Renal cortex interstitium (tissue), 11 donors: ENCODE results near the gene ELOB. TPM values are rescaled to one million over a fixed set of nuclear protein-coding genes. Genes with fewer than 3 reads are reported as not detected.

ENCODE experiments used
- DNase-seq, 11 donors: peaks; one replicate each; pipeline ENCODE4 v3.0.0-alpha.2; 2013; ENCODE audit warnings: low read depth in 9 of 11, low spot score in 4 of 11; ENCODE audit errors: extremely low read depth in 1 of 11
- polyA plus RNA-seq, 3 donors: library from polyadenylated mRNA; unstranded; fragments of 120-200 nt; gene quantifications; one replicate each; pipeline ENCODE4 v1.2.1, GENCODE V29; 2013; ENCODE audit not compliant: insufficient read length in 3 of 3

Gene ELOB
- polyA plus RNA-seq, 3 donors, result 193 to 255 (median 237) TPM

GRCh38 chr16:2817340-2818271 lies 40.5 kb upstream of the ELOB start:
- DNase-seq, result no peak

- DNase-seq, result no peak
Observed at GRCh38 chr16:2816751-2817339, 39.8 kb upstream of the ELOB start, which contains the start of gene PRSS21. Gene PRSS21, plus strand, starts transcription at chr16:2817237. Its CDS starts 32 bp downstream, at chr16:2817269.

- DNase-seq, result no peak
Observed at GRCh38 chr16:2815299-2815771, 38.3 kb upstream of the ELOB start.

GRCh38 chr16:2814551-2815298 lies 37.6 kb upstream of the ELOB start:
- DNase-seq, result no peak

GRCh38 chr16:2813771-2814221 lies 36.7 kb upstream of the ELOB start:
- DNase-seq, result no peak

GRCh38 chr16:2811703-2812471 lies 34.8 kb upstream of the ELOB start:
- no peak for DNase-seq

- DNase-seq, result no peak
Observed at GRCh38 chr16:2810651-2811050, 33.6 kb upstream of the ELOB start.

- no peak for DNase-seq
Observed at GRCh38 chr16:2809149-2809760, 32.2 kb upstream of the ELOB start.

- DNase-seq, result no peak
Observed at GRCh38 chr16:2808181-2808580, 31.1 kb upstream of the ELOB start.

GRCh38 chr16:2806286-2806685 lies 29.2 kb upstream of the ELOB start:
- no peak for DNase-seq

GRCh38 chr16:2804728-2805127 lies 27.6 kb upstream of the ELOB start:
- DNase-seq, result no peak

- no peak for DNase-seq
Observed at GRCh38 chr16:2803545-2804195, 26.6 kb upstream of the ELOB start.

GRCh38 chr16:2799859-2800226 lies 22.8 kb upstream of the ELOB start:
- no peak for DNase-seq

GRCh38 chr16:2799205-2799858 lies 22.3 kb upstream of the ELOB start:
- DNase-seq, result no peak

- DNase-seq, result no peak
Observed at GRCh38 chr16:2798723-2799204, 21.7 kb upstream of the ELOB start.

GRCh38 chr16:2795395-2796143 lies 18.5 kb upstream of the ELOB start:
- no peak for DNase-seq

- no peak for DNase-seq
Observed at GRCh38 chr16:2792940-2793339, 15.9 kb upstream of the ELOB start.
